NCI-H128 (cell line): ENCODE data around the gene DLL4.

Source experiments
- DNase-seq: peaks from one replicate; lab custom pipeline; 2025; ENCODE audit not compliant: unreplicated experiment; lab: John Stamatoyannopoulos, UW

The DLL4 gene

GRCh38 chr15:40928821-40929659 is at the start of gene DLL4:
TSS of gene DLL4 (plus strand) at chr15:40929340. CDS start at chr15:40929669, 329 bp downstream.
- DNase-seq, result peak; percentile 65

- DNase-seq, result no peak
Measured at GRCh38 chr15:40879609-40880008, 49.5 kb upstream of the DLL4 start.

- no peak for DNase-seq
Measured at GRCh38 chr15:40881351-40881750, 47.8 kb upstream of the DLL4 start.

GRCh38 chr15:40886586-40886985 is 42.6 kb upstream of the DLL4 start:
- DNase-seq, result no peak

GRCh38 chr15:40889112-40889511 is 40.0 kb upstream of the DLL4 start:
- DNase-seq, result no peak

- DNase-seq, result no peak
Measured at GRCh38 chr15:40891138-40891537, 38.0 kb upstream of the DLL4 start.

- DNase-seq, result no peak
Measured at GRCh38 chr15:40891810-40892446, 37.2 kb upstream of the DLL4 start.

GRCh38 chr15:40892447-40893012 is 36.6 kb upstream of the DLL4 start:
- no peak for DNase-seq

- DNase-seq, result no peak
Measured at GRCh38 chr15:40893019-40893670, 36.0 kb upstream of the DLL4 start.

- DNase-seq, result peak; percentile 88
Measured at GRCh38 chr15:40893733-40894680, 35.1 kb upstream of the DLL4 start, which contains the start of gene VPS18. TSS of gene VPS18 (plus strand) at chr15:40894450. CDS start at chr15:40894769, 319 bp downstream.

- DNase-seq, result no peak
Measured at GRCh38 chr15:40894681-40895448, 34.3 kb upstream of the DLL4 start.

GRCh38 chr15:40899536-40900207 is 29.5 kb upstream of the DLL4 start:
- DNase-seq, result no peak

GRCh38 chr15:40900256-40901052 is 28.7 kb upstream of the DLL4 start:
- DNase-seq, result no peak

GRCh38 chr15:40901053-40901443 is 28.1 kb upstream of the DLL4 start:
- DNase-seq, result no peak

- no peak for DNase-seq
Measured at GRCh38 chr15:40902605-40903561, 26.3 kb upstream of the DLL4 start.

GRCh38 chr15:40904552-40905201 is 24.5 kb upstream of the DLL4 start:
- no peak for DNase-seq
